GM19193 (cell line): Measurements from ENCODE around the gene DRGX.

Source experiments
- POLR2A ChIP-seq: IDR thresholded peaks from 4 replicates; pipeline ENCODE4 v1.6.1; 2011; ENCODE audit not compliant: insufficient read depth, insufficient read length; ENCODE audit errors: extremely low read depth

The DRGX gene

GRCh38 chr10:49353026-49353894, 42.6 kb downstream of the DRGX start:
- TF ChIP-seq POLR2A = no peak

GRCh38 chr10:49352323-49352722, 43.6 kb downstream of the DRGX start:
- no peak for TF ChIP-seq POLR2A

GRCh38 chr10:49351669-49352068, 44.2 kb downstream of the DRGX start:
- TF ChIP-seq POLR2A = no peak

GRCh38 chr10:49350846-49351532, 44.9 kb downstream of the DRGX start:
- no peak for TF ChIP-seq POLR2A

- TF ChIP-seq POLR2A = no peak
Observed at GRCh38 chr10:49350138-49350537, 45.8 kb downstream of the DRGX start.

- TF ChIP-seq POLR2A = no peak
Observed at GRCh38 chr10:49349390-49349789, 46.5 kb downstream of the DRGX start.

GRCh38 chr10:49348593-49348992, 47.3 kb downstream of the DRGX start:
- TF ChIP-seq POLR2A = no peak

- TF ChIP-seq POLR2A = no peak
Observed at GRCh38 chr10:49347827-49348226, 48.1 kb downstream of the DRGX start.

GRCh38 chr10:49347342-49347741, 48.5 kb downstream of the DRGX start:
- TF ChIP-seq POLR2A = no peak

- TF ChIP-seq POLR2A = no peak
Observed at GRCh38 chr10:49344840-49345239, 51.0 kb downstream of the DRGX start.

- no peak for TF ChIP-seq POLR2A
Observed at GRCh38 chr10:49338604-49339003, 57.3 kb downstream of the DRGX start.

- TF ChIP-seq POLR2A = no peak
Observed at GRCh38 chr10:49335364-49335972, 60.4 kb downstream of the DRGX start.

- no peak for TF ChIP-seq POLR2A
Observed at GRCh38 chr10:49334964-49335363, 60.9 kb downstream of the DRGX start.

- no peak for TF ChIP-seq POLR2A
Observed at GRCh38 chr10:49333192-49333591, 62.7 kb downstream of the DRGX start.

GRCh38 chr10:49332768-49333167, 63.1 kb downstream of the DRGX start:
- TF ChIP-seq POLR2A = no peak

- no peak for TF ChIP-seq POLR2A
Observed at GRCh38 chr10:49332333-49332732, 63.6 kb downstream of the DRGX start.
